Ascending aorta (tissue), 2 donors: ENCODE results near the gene IRF7. TPM values are rescaled to one million over a fixed set of nuclear protein-coding genes. Genes with fewer than 3 reads are reported as not detected.

Source experiments
- DNase-seq, 2 donors: peaks; one replicate each; pipeline ENCODE4 v3.0.0-alpha.2; 2019; ENCODE audit warnings: low spot score in 2 of 2
- H3K27ac ChIP-seq, 2 donors: fragments of 200-600 bp; sonication (generic); one replicate each; pipeline ENCODE4 v1.5.1; 2016 to 2017; ENCODE audit warnings: mild to moderate bottlenecking in 1 of 2
- H3K27me3 ChIP-seq: fragments of 200-600 bp; sonication (generic); one replicate; pipeline ENCODE4 v1.5.1; 2017
- H3K36me3 ChIP-seq, 2 donors: fragments of 200-600 bp; sonication (generic); one replicate each; pipeline ENCODE4 v1.5.1; 2016
- H3K4me1 ChIP-seq, 2 donors: fragments of 200-600 bp; sonication (generic); one replicate each; pipeline ENCODE4 v1.5.1; 2016 to 2017; ENCODE audit warnings: mild to moderate bottlenecking in 1 of 2
- H3K4me3 ChIP-seq, 2 donors: fragments of 200-600 bp; sonication (generic); one replicate each; pipeline ENCODE4 v1.5.1; 2016 to 2017; ENCODE audit warnings: mild to moderate bottlenecking in 1 of 2
- H3K9me3 ChIP-seq, 2 donors: fragments of 200-600 bp; sonication (generic); one replicate each; pipeline ENCODE4 v1.5.1; 2016
- CTCF ChIP-seq, 3 experiments: fragments of 200-600 bp in 2 of 3; fragments of 450-650 bp in 1 of 3; sonication (generic) in 2 of 3; IDR thresholded peaks; one replicate each; pipeline ENCODE4 v1.5.1; 2016 to 2019; ENCODE audit warnings: antibody characterized with exemption in 3 of 3, mild to moderate bottlenecking in 1 of 3, moderate library complexity in 1 of 3
- intact Hi-C: fragments of 100-400 bp; cut with DNase I; formaldehyde crosslinking; loops from one replicate; pipeline ENCODE4 v1.15.1; 2023
- total RNA-seq: library from RNA; depleted of rRNA; stranded (reverse); fragments of >200 nt; gene quantifications from one replicate; pipeline ENCODE4 v1.1.0, GENCODE V29; 2016

Gene IRF7
- total RNA-seq, 1 donor from 2014 or later = 44.6 TPM

- Histone ChIP-seq H3K4me3 (no peak overlapping the region), H3K36me3 (peaks cover 5 to 9% of the 10 kb centered on the region in 2 donors), H3K4me1 (peaks cover 9% of the 10 kb centered on the region in 2 donors), H3K27me3 (no peaks in the 10 kb centered on the region), H3K27ac (no peak overlapping the region), H3K9me3 (no peaks in the 10 kb centered on the region)
- DNase-seq = no peak
- no peak for TF ChIP-seq CTCF (IDR thresholded peaks at IDR 0.05)
- intact Hi-C loops = no loop called here
Observed at GRCh38 chr11:638631-639331, 23.0 kb upstream of the IRF7 start.

DNA sequence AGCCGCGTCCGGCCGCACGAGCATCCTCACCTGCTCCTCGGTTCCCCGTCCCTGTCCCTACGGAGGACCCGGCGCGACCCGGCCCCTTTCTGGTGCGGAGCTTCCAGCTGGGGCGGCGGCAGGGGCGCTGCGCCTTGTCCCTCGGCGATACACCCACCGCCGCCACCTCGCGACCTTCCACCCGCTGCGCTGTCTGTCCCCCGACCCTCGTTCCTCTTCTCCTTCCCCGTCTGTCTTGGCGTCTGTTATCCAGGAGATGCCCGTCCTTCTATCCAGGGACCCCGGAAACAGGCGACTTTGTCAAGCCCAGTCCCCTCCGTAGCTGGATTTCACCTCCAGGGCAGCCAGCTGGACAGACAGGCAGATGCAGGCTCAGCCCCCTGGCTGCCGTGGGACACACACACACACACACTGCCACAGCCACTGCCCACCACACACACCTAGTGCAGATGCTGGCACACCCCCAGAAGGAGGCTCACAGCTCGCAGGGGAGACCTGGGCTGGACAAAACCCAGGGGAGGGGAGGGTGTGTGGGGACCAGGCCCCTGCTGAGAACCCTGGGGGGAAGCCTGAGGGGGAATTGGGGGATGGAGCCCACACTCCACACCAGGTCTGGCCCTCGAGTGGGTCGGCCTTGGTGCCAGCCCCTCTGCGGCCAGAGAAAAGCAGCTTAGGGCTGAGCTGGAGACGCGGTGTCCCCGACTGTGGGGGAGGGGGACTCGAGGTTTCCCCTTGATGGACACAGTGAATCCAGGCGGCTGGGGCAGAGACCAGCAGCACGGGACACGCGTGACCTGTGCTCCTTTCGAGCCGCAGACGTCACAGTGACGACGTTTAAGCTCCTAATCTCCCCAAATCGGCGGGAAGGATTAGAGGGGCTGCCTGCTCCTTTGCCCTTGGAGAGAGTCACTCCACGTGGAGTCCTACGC, 22.1 kb upstream of the IRF7 start:
- H3K27me3 ChIP-seq = no peaks in the 10 kb centered on the region
- intact Hi-C loops = no loop called here
- no peak overlapping the region for H3K27ac ChIP-seq
- no peak for TF ChIP-seq CTCF (IDR thresholded peaks at IDR 0.05)
- peaks cover 9% of the 10 kb centered on the region in 2 donors for H3K4me1 ChIP-seq
- H3K4me3 ChIP-seq = peak overlapping the region; percentile 37 to 59
- no peak for DNase-seq
- H3K36me3 ChIP-seq = peaks cover 3 to 5% of the 10 kb centered on the region in 2 donors
- H3K9me3 ChIP-seq = no peaks in the 10 kb centered on the region

DNA sequence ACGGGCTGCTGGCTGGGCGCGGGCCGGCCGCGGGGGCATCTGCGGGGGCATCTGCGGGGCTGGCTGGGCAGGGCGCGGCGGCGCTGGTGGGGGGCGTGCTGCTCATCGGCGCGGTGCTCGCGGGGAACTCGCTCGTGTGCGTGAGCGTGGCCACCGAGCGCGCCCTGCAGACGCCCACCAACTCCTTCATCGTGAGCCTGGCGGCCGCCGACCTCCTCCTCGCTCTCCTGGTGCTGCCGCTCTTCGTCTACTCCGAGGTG, 21.5 kb upstream of the IRF7 start:
- Histone ChIP-seq H3K4me1 (peaks cover 9% of the 10 kb centered on the region in 2 donors), H3K27me3 (no peaks in the 10 kb centered on the region), H3K27ac (no peak overlapping the region), H3K36me3 (peaks cover 3 to 4% of the 10 kb centered on the region in 2 donors), H3K9me3 (no peaks in the 10 kb centered on the region), H3K4me3 (peak overlapping the region; percentile 37 to 59)
- TF ChIP-seq CTCF (IDR thresholded peaks at IDR 0.05) = no peak
- DNase-seq = no peak
- intact Hi-C loops = no loop called here

GRCh38 chr11:636511-637332, 21.0 kb upstream of the IRF7 start, which contains the start of gene DRD4:
Gene DRD4, plus strand, starts transcription at chr11:637269. Its CDS starts 36 bp downstream, at chr11:637305.
- H3K27me3 ChIP-seq = no peaks in the 10 kb centered on the region
- peak within 1 kb of the TSS; percentile 37 to 59 for H3K4me3 ChIP-seq
- H3K27ac ChIP-seq = no peak within 1 kb of the TSS
- DNase-seq = no peak
- H3K4me1 ChIP-seq = peaks cover 9% of the 10 kb centered on the region in 2 donors
- TF ChIP-seq CTCF (IDR thresholded peaks at IDR 0.05) = no peak
- intact Hi-C loops = no loop called here
- H3K9me3 ChIP-seq = no peaks in the 10 kb centered on the region
- H3K36me3 ChIP-seq = peaks cover 0 to 2% of the 10 kb centered on the region in 2 donors

DNA sequence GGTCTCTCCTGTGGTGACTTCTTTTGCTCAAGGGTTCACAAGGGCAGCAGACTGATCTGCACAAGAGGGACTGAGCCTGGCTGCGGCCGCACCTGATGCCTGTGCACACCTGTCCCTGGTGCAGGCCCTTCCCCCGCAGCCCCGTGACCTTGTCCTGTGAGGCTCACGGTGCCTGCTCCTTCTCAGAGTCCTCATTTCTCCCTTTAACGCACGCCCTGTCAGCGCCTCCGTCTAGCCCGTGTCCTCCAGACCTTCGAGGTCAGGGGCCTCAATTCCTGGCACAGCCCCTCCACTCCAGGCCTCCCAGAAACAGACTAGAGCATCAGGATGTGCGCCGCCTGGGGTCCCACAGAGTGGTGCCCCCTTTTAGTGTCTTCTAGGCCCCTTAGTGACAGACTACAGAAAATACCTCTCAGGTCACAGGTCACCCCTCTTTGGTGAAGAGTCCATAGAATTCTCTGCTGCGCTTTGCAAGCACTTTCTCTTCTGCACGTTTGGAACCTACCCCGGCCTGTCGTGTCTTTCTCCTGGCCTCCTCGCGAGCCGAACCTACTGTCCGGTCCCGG, 20.3 kb upstream of the IRF7 start:
- Histone ChIP-seq H3K4me3 (no peak overlapping the region), H3K27ac (no peak overlapping the region), H3K9me3 (no peaks in the 10 kb centered on the region), H3K4me1 (peaks cover 9% of the 10 kb centered on the region in 2 donors), H3K36me3 (no peaks in the 10 kb centered on the region), H3K27me3 (no peaks in the 10 kb centered on the region)
- no peak for DNase-seq
- TF ChIP-seq CTCF (IDR thresholded peaks at IDR 0.05) = no peak
- intact Hi-C loops = no loop called here
